CD4-positive, CD25-positive, alpha-beta regulatory T cell (primary cell): ENCODE results near the gene ZNF521. TPM values are rescaled to one million over a fixed set of nuclear protein-coding genes. Genes with fewer than 3 reads are reported as not detected.
"Not testable (repeated sequence)": the region's sequence is repeated elsewhere in the genome, so short reads cannot be mapped to it uniquely, and the experiment has no call there.

Experiments
- ATAC-seq, 2 donors: fragments of 150-1000 bp; cut with Tn5 transposase; one replicate each; pipeline ENCODE4 v1.10.0; 2021; ENCODE audit warnings: low read depth in 2 of 2, moderate number of reproducible peaks in 2 of 2, moderate library complexity in 1 of 2
- DNase-seq, 3 donors: peaks; one replicate each; pipeline versions ENCODE4 v3.0.0 to v3.0.0-alpha.2; 2012 to 2022; ENCODE audit warnings: mixed read lengths in 1 of 3
- H3K27ac ChIP-seq: one replicate; pipeline ENCODE4 v1.7.0; 2013; ENCODE audit warnings: mild to moderate bottlenecking, low read length; ENCODE audit not compliant: insufficient read depth, poor library complexity, severe bottlenecking
- H3K27me3 ChIP-seq: one replicate; pipeline ENCODE4 v1.7.0; 2013; ENCODE audit warnings: low read length; ENCODE audit not compliant: control insufficient read depth, insufficient read depth
- H3K36me3 ChIP-seq: one replicate; pipeline ENCODE4 v1.7.0; 2013; ENCODE audit warnings: mild to moderate bottlenecking, low read length, moderate library complexity; ENCODE audit not compliant: control insufficient read depth, insufficient read depth
- H3K4me1 ChIP-seq: 2 replicates; pipeline ENCODE4 v1.7.0; 2013; ENCODE audit warnings: mild to moderate bottlenecking, low read length; ENCODE audit not compliant: insufficient read depth, control insufficient read depth, poor library complexity, severe bottlenecking
- H3K4me3 ChIP-seq: one replicate; pipeline ENCODE4 v1.7.0; 2013; ENCODE audit warnings: low read depth, mild to moderate bottlenecking, low read length, moderate library complexity
- H3K9me3 ChIP-seq, 2 experiments: 1 replicate in 1 of 2; 2 replicates in 1 of 2; pipeline ENCODE4 v1.7.0; 2013; ENCODE audit warnings: low read length in 2 of 2, mild to moderate bottlenecking in 1 of 2, moderate library complexity in 1 of 2; ENCODE audit not compliant: control insufficient read depth in 2 of 2
- H3K27ac Mint-ChIP-seq, 3 donors: one replicate each; pipeline ENCODE4 v1.8.0; 2020 to 2022; ENCODE audit warnings: mild to moderate bottlenecking in 3 of 3, mixed read lengths in 3 of 3, moderate library complexity in 2 of 3
- H3K27me3 Mint-ChIP-seq: one replicate; pipeline ENCODE4 v1.8.0; 2022; ENCODE audit warnings: mild to moderate bottlenecking, mixed read lengths
- H3K36me3 Mint-ChIP-seq: one replicate; pipeline ENCODE4 v1.8.0; 2020; ENCODE audit warnings: mixed read lengths
- H3K4me1 Mint-ChIP-seq, 4 donors: one replicate each; pipeline ENCODE4 v1.8.0; 2020 to 2022; ENCODE audit warnings: mixed read lengths in 4 of 4, mild to moderate bottlenecking in 1 of 4
- H3K4me3 Mint-ChIP-seq, 4 donors: one replicate each; pipeline ENCODE4 v1.8.0; 2020 to 2022; ENCODE audit warnings: mild to moderate bottlenecking in 4 of 4, mixed read lengths in 4 of 4, moderate library complexity in 3 of 4
- H3K9me3 Mint-ChIP-seq, 7 donors: one replicate each; pipeline ENCODE4 v1.8.0; 2020 to 2022; ENCODE audit warnings: mixed read lengths in 7 of 7, mild to moderate bottlenecking in 3 of 7, moderate library complexity in 2 of 7
- polyA plus RNA-seq, 4 donors: library from polyadenylated mRNA; unstranded; fragments of 300-500 nt; fragmentation: Illumina TruSeq; gene quantifications; one replicate each; pipeline ENCODE4 v1.2.3, GENCODE V29; 2021
- total RNA-seq: library from RNA; stranded (reverse); gene quantifications from one replicate; pipeline ENCODE4 v1.2.3, GENCODE V29; 2022

Gene ZNF521
- total and polyA plus RNA-seq, 5 donors from 2014 or later: 1.8 TPM; not detected in 4

DNA sequence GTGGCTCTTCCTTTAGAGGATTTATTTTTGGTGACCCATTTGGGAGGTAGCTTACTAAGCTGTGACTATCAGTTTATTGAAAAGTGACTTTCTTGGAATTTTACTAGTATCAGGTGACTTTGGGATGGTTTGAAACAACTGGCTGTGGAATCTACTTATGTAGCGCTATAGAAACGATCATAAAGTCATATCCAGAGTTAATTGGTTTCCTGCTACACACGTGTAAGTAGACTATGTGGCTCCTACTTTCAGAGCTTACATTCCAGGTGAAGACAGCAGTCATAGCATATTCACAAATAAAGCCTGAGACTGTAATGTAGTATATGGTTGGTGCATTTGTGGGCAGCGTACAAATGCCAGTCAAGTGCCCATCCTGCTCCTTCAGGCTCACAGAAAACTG lies 308.9 kb downstream of the ZNF521 start:
- Histone ChIP-seq H3K27me3 (no peaks in the 10 kb centered on the region), H3K9me3 (no peaks in the 10 kb centered on the region), H3K4me3 (no peak overlapping the region), H3K4me1 (no peaks in the 10 kb centered on the region), H3K36me3 (no peaks in the 10 kb centered on the region), H3K27ac (no peak overlapping the region)
- H3K36me3 Mint-ChIP-seq: no peaks in the 10 kb centered on the region
- DNase-seq (no peak), ATAC-seq (no peak)
- H3K4me1 Mint-ChIP-seq: no peaks in the 10 kb centered on the region
- peaks cover 0 to 4% (median 0%) of the 10 kb centered on the region in 7 donors for H3K9me3 Mint-ChIP-seq
- H3K4me3 Mint-ChIP-seq: no peak overlapping the region
- H3K27me3 Mint-ChIP-seq: no peaks in the 10 kb centered on the region
- H3K27ac Mint-ChIP-seq: no peak overlapping the region

DNA sequence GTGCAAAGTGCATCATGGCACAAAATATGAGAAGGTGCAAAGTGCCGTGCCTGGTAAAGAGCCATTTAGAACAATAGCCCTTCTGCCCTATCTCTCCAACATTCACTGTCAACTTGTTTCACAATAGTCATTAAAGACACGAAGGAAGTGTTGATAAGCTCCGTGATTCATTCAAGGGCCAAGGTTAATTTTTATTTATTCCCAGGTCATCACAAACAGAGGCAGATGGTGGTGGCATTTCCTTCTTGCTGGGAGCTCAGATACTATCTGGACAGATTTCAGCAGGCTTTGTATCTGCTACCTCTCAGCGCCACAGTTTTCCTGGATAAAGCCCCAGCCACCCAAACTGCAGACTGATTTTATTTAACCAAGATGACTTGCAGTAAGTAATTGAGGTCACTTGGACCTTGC lies 309.3 kb downstream of the ZNF521 start:
- Histone ChIP-seq H3K27me3 (no peaks in the 10 kb centered on the region), H3K4me1 (no peaks in the 10 kb centered on the region), H3K36me3 (no peaks in the 10 kb centered on the region), H3K4me3 (no peak overlapping the region), H3K27ac (no peak overlapping the region), H3K9me3 (no peaks in the 10 kb centered on the region)
- Mint-ChIP-seq H3K9me3 (peaks cover 0 to 3% (median 0%) of the 10 kb centered on the region in 7 donors), H3K27ac (no peak overlapping the region), H3K36me3 (no peaks in the 10 kb centered on the region), H3K4me1 (no peaks in the 10 kb centered on the region), H3K4me3 (no peak overlapping the region), H3K27me3 (no peaks in the 10 kb centered on the region)
- ATAC-seq (no peak), DNase-seq (no peak)

DNA sequence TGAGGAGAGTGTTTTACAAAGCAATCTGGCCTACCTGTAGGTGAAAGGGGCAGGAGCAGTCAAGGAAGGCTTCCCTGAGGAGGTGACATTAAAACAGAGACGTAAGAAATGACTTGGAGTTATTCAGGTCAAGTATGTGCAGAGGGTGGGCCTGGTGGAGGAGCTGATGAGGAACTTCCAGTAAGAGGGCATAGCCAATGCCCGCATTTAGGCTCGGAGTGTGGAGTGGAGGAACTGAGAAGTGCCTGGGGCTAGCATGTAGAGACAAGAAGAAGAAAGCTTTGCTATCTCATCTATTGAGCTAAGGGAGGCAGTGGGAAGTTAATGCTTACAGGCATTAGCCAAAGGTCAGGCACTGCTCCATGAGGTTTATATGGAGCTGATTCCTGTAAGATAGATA lies 312.2 kb downstream of the ZNF521 start:
- H3K36me3 ChIP-seq: no peaks in the 10 kb centered on the region
- H3K9me3 ChIP-seq: no peaks in the 10 kb centered on the region
- Mint-ChIP-seq H3K27me3 (no peaks in the 10 kb centered on the region), H3K27ac (no peak overlapping the region), H3K36me3 (no peaks in the 10 kb centered on the region), H3K4me3 (no peak overlapping the region), H3K9me3 (peaks cover 0 to 8% (median 0%) of the 10 kb centered on the region in 7 donors), H3K4me1 (no peaks in the 10 kb centered on the region)
- ATAC-seq: no peak
- no peaks in the 10 kb centered on the region for H3K4me1 ChIP-seq
- H3K27me3 ChIP-seq: no peaks in the 10 kb centered on the region
- DNase-seq: no peak
- no peak overlapping the region for H3K4me3 ChIP-seq
- no peak overlapping the region for H3K27ac ChIP-seq

DNA sequence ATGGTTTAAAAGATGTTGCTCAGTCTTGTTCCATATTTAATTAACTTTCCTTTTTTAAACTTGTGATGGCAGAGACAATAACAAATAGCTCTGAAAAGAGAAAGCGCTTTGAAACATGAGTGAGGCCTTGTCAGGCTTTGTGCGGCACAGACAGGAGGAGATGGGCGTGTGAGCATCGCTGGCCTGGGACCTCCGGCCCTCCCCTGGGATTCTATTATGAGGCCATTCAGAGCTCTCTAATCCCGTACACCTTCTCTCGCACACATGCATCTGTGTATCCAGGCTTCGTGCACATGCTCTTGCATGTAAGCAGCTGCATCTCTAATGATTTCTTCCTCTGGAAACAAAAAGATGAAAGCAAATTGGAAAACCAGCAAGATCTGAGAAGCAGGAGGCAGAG lies 313.7 kb downstream of the ZNF521 start:
- Histone ChIP-seq H3K27ac (no peak overlapping the region), H3K9me3 (no peaks in the 10 kb centered on the region), H3K4me1 (no peaks in the 10 kb centered on the region), H3K4me3 (no peak overlapping the region), H3K27me3 (no peaks in the 10 kb centered on the region), H3K36me3 (no peaks in the 10 kb centered on the region)
- Mint-ChIP-seq H3K4me1 (no peaks in the 10 kb centered on the region), H3K9me3 (peaks cover 0 to 9% (median 0%) of the 10 kb centered on the region in 7 donors), H3K27ac (no peak overlapping the region), H3K4me3 (no peak overlapping the region), H3K36me3 (no peaks in the 10 kb centered on the region), H3K27me3 (no peaks in the 10 kb centered on the region)
- DNase-seq (no peak), ATAC-seq (no peak)

DNA sequence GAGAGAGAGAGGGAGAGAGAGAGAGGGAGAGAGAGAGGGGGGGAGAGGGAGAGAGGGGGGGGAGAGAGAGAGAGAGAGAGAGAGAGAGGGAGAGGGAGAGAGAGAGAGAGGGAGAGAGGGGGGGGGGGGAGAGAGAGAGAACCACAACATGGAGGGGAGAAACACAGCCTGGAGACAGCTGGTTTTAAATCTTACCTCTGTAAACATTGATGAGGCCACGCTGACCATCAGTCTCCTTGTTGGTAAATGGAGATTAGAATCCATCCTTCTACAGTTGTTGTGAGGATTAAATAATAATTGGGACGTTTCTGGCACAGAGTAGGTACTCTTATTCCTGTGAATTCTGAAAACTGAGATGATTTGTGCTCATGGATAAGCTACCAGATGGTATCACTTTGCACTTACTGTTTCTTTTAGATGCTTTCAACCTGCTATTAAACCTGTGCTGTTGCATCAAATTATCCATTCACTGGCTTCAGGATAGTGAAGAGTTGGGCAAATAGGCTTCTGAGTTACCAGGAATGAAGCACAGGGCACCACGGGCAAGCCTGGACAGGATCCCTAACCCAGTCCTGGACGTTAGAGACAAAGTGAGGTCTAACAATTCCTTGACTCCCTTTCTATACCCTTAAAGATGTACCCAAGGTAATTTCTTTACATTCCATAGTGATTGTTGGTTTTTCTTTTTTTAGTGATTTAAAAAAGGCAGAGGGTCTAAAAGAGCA lies 318.1 kb downstream of the ZNF521 start:
- Histone ChIP-seq H3K9me3 (no peaks in the 10 kb centered on the region), H3K36me3 (no peaks in the 10 kb centered on the region), H3K27me3 (no peaks in the 10 kb centered on the region), H3K4me1 (no peaks in the 10 kb centered on the region), H3K4me3 (no peak overlapping the region), H3K27ac (no peak overlapping the region)
- Mint-ChIP-seq H3K27me3 (no peaks in the 10 kb centered on the region), H3K27ac (no peak overlapping the region), H3K36me3 (no peaks in the 10 kb centered on the region), H3K9me3 (peaks cover 0 to 9% (median 3%) of the 10 kb centered on the region in 7 donors), H3K4me1 (no peaks in the 10 kb centered on the region), H3K4me3 (no peak overlapping the region)
- DNase-seq (no peak), ATAC-seq (no peak)

DNA sequence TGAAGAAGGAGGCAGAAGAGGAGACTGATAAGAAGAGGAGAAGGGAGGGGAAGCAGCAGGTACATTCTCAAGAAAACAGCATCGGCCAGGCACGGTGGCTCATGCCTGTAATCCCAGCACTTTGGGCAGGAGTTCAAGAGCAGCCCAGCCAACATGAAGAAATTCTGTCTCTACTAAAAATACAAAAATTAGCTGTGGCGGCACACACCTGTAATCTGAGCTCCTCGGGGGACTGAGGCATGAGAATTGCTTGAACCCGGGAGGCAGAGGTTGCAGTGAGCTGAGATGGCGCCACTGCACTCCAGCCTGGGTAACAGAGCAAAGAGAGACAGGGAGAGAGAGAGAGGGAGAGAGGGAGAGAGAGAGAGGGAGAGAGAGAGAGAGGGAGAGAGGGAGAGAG lies 318.8 kb downstream of the ZNF521 start:
- DNase-seq, H3K27me3 ChIP-seq, H3K36me3 Mint-ChIP-seq, H3K4me3 Mint-ChIP-seq, H3K27ac Mint-ChIP-seq, H3K4me3 ChIP-seq, ATAC-seq, H3K4me1 ChIP-seq, H3K4me1 Mint-ChIP-seq, H3K36me3 ChIP-seq, H3K27me3 Mint-ChIP-seq, H3K27ac ChIP-seq, H3K9me3 ChIP-seq: not testable (repeated sequence)
- H3K9me3 Mint-ChIP-seq: peaks cover 0 to 12% (median 3%) of the 10 kb centered on the region in 7 donors

DNA sequence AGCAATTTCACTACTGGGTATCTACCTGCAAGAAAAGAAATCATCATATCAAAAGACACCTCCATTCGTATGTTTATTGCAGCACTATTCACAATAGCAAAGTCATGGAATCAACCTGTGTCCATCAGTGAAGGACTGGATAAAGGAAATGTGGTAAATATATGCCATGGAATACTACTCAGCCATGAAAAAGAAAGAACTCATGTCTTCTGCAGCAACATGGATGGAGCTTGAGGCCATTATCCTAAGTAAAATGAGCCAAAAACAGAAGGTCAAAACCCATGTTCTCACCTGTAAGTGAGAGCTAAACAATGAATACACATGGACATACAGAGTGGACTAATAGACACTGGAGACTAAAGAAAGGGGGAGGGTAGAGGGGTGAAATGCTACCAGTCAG lies 322.2 kb downstream of the ZNF521 start:
- DNase-seq: no peak
- H3K27ac Mint-ChIP-seq: no peak overlapping the region
- H3K4me3 ChIP-seq: no peak overlapping the region

DNA sequence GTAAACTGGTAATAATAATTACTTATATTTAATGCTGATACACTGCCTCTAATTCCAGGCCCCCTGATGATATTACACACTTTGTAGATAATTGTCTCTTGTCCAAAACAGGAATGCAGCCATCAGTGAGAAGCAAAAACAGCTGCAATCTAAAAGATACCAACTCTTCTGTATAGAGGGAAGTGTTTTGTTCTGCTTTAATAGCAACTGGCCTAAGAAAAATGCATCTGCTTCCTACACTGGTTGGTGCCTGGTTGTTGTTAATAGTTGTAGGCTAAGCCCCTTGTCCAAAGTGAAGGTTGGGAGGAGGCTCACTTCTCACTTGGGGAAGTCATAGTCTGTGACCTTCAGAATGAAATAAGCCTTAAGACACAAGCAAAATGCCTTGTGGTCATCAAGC lies 332.0 kb downstream of the ZNF521 start:
- no peak for DNase-seq

More for the DNA sequence above, 322.2 kb downstream of the ZNF521 start:
- H3K4me3 Mint-ChIP-seq: no peak overlapping the region
- H3K9me3 ChIP-seq: no peaks in the 10 kb centered on the region
- no peaks in the 10 kb centered on the region for H3K4me1 ChIP-seq
- no peaks in the 10 kb centered on the region for H3K27me3 Mint-ChIP-seq
- H3K27me3 ChIP-seq: no peaks in the 10 kb centered on the region
- H3K36me3 ChIP-seq: no peaks in the 10 kb centered on the region
- no peak for ATAC-seq
- no peaks in the 10 kb centered on the region for H3K36me3 Mint-ChIP-seq
- no peak overlapping the region for H3K27ac ChIP-seq
- H3K4me1 Mint-ChIP-seq: no peaks in the 10 kb centered on the region
- peaks cover 0 to 7% (median 5%) of the 10 kb centered on the region in 7 donors for H3K9me3 Mint-ChIP-seq

More for the DNA sequence above, 332.0 kb downstream of the ZNF521 start:
- Mint-ChIP-seq H3K9me3 (peaks cover 0 to 21% (median 1%) of the 10 kb centered on the region in 7 donors), H3K36me3 (no peaks in the 10 kb centered on the region), H3K4me1 (no peaks in the 10 kb centered on the region), H3K4me3 (no peak overlapping the region), H3K27ac (no peak overlapping the region), H3K27me3 (no peaks in the 10 kb centered on the region)
- Histone ChIP-seq H3K9me3 (no peaks in the 10 kb centered on the region), H3K27ac (no peak overlapping the region), H3K4me3 (no peak overlapping the region), H3K27me3 (no peaks in the 10 kb centered on the region), H3K4me1 (no peaks in the 10 kb centered on the region), H3K36me3 (no peaks in the 10 kb centered on the region)
- ATAC-seq: no peak
